Endometrium (tissue), 2 donors: ENCODE measurements around the gene PLEKHG5.
"Not testable (repeated sequence)": the region's sequence is repeated elsewhere in the genome, so short reads cannot be mapped to it uniquely, and the experiment has no call there.

Experiments
- FAIRE-seq: peaks from 2 replicates; lab custom pipeline; 2012; peaks lifted over from hg19 to GRCh38; lab: Jason Lieb, UNC
- donor health status: control.
- donor health status: control.

The PLEKHG5 gene

DNA sequence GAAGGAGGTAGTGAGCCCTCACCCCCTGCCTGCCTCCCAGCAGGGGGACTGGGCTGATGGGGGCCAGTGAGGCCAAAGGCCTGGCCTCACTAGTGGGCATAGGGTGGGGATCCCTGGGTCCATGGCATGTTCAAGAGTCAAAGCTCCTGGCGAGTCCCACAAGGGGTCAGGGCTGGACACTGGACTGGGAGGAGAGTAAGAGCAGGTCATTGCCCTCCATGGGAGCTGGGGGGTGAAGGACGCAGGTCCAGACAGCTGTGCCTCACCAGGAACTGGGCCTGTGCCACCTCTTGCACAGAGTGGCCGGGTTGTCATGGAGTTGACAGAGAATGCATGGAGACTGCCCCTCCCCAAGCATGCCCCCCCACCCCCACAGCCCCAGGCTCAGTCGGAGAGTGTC, 45.5 kb downstream of the PLEKHG5 start:
- FAIRE-seq = not testable (repeated sequence)

DNA sequence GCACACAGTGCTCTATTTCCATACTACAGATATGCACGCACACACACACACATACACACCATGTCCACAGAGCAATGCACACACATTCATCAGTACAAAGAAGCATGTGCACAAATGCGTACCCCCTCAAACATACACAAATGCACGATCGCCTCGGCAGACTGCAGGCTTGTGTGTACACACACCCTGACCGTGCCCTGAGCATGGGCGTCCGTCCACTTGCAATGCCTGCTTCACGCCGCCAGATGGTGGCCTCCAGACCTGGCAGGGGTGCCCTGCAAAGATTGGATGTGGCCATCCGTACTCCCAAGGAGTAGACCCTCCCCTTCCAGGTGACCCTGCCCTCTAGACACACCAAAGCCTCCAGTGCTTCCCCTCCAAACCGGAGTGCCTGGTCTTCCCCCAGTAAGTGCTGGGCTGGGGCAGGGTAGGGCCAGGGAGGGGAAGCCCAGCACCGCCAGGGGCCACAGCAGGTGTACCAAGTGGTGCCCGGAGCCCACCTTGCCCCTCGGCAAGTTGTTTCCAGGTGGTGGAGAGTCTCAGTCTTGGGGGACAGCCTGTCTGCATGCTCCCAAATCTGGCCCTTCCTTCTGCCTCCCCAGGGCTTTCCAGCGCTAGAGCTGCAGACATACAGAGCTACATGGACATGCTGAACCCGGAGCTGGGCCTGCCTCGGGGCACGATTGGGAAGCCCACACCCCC, 46.3 kb downstream of the PLEKHG5 start:
- no peak for FAIRE-seq

DNA sequence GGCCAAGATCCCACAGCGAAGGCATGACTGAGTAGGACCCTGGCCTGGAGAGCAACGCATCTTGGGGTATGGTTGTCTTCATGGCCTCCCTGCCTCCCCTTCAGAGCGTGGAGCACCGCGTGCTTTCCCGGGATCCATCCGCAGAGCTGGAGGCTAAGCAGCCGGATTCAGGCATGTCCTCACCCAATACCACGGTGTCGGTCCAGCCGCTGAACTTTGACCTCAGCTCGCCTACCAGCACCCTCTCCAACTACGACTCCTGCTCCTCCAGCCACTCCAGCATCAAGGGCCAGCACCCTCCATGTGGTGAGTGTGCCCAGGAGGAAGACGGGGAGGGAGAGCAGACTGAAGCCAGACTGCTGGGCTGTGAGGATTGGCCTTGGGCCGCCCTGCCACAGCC, 47.1 kb downstream of the PLEKHG5 start:
- FAIRE-seq = no peak

DNA sequence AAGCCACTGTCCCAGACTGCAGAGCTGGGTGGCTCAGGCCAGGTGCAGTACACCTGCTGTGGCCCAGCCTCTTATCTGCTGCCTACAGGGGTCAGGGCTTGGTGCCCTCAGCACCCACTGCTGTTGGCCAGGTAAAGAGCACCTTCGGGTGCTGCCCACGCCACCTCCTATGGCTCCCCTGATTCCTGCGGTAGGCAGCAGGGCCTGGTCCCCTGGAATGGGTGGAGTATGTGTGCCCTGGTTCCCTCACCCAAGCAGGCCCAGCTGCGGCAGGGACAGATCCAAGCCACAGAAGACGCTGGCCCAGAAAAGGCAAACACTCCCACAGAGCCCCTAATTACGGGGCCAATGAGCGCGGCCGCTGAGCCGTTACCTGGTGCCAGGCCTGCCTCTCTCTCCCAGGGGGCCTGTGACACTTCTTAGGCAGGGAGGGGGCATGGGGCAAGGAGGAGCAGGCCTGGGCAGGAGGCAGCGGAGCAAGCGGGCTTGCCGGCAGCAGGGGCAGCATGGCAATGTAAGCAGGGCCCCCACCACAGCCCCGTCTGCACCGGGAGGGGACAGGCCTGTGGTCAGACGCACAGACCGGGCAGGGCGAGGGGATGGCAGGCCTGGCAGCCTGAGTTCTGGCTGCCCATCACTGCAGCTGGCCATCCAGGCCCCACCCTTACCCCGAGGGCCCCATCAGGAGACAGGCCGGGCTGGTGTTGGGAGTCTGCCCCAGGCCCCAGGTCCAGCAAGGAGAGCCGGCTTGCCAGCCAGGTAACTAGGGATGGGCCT, 47.9 kb downstream of the PLEKHG5 start:
- FAIRE-seq = no peak

DNA sequence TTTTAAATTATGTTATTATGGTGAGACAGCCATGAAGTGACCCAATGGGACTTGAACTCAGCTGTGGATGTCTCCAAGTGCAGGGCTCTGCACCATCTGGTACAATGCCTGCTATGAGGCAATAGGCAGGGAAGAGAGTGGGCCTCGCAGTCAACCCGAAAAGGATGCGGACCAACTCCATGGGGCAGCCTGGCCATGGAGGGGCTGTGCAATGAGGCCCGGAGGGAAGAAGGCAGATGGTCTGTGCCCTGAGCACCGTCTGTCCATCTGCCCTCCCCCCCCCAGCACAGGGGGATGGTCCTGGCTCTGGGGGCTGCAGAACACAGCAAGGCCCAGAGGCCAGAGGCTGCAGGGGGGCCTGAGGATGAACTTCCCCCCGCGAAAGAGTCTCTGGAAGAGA, 49.9 kb downstream of the PLEKHG5 start:
- FAIRE-seq = no peak

DNA sequence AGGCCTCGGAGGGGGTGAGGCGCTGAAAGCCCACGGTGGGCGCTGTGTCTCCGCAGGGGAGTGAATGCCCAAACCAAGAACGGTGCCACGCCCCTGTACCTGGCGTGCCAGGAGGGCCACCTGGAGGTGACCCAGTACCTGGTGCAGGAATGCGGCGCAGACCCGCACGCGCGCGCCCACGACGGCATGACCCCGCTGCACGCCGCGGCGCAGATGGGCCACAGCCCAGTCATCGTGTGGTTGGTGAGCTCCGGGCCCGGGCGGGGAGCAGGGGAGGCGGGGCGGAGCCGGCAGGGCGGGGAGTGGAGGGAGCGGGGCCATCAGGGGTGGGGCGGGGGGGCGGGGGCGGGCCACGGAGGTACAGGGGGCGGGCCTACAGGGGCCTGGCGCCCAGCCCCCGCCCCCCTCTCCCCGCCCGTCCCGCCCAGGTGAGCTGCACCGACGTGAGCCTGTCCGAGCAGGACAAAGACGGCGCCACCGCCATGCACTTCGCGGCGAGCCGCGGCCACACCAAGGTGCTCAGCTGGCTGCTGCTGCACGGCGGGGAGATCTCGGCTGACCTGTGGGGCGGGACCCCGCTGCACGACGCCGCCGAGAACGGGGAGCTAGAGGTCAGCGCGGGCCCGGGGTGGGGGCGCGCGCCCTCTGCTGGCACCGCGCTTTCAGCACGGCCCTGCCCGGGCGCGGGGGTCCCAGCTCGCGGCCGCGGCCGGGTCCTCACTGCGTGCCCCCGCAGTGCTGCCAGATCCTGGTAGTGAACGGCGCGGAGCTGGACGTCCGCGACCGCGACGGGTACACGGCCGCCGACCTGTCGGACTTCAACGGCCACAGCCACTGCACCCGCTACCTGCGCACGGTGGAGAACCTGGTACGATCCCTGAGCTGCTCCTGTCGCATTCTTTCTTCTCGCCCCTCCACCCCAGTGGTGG, 51.0 kb downstream of the PLEKHG5 start:
- FAIRE-seq = no peak

DNA sequence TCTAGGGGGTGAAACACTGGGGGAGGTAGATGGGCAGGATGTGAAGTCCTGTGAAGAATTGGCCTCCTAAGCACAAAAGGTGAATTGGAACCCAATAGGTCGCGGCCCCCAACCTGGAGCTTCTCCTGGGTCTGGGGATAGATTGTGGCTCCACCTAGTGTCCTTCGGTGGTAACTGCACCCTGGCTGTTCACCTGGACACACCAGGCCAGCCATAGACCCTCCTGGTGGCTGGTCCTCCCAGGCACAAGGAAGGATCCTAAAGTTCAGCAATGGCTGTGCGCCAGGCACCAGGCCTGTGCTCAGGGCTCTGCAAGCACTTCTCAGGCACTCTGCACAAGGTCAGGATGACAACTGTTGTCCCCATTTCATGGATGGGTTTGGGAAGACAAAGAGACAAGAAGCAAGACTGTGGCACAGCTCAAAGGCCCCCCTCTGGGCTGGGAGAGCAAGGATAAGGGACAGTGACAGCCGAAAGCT, 53.4 kb downstream of the PLEKHG5 start:
- no peak for FAIRE-seq

DNA sequence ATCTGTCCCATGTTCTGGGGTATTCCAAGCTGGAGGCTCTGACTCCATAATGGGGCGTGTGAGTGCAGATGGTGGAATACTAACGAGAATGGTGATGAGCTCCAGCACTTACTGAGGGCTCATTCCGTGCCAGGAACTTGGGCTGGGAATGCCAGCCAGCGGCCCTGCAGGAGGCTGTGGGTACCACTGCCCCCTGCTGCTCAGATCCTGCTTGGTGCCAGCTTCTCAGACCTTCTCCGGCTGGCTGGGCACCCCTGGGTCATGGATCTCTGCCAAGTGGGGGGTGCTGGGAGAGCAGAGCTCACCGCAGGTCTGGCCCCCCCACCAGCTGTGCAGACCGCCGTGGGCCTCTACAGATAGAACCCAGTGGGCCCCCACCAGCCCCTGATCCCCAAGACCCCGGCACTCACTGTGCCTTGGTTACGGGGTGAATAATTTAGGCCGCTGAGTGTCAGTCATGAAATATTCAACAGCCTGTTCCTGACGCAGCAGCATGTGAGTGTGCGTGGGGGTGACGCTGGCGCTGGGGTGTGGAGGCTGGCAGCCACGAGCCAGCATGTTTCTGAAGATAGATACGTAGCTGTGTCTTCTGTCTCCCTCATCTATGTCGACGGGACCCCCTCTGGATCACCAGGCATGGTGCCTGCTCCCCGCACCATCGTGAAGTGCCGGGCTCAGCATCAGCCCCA, 54.3 kb downstream of the PLEKHG5 start:
- FAIRE-seq = not testable (repeated sequence)

DNA sequence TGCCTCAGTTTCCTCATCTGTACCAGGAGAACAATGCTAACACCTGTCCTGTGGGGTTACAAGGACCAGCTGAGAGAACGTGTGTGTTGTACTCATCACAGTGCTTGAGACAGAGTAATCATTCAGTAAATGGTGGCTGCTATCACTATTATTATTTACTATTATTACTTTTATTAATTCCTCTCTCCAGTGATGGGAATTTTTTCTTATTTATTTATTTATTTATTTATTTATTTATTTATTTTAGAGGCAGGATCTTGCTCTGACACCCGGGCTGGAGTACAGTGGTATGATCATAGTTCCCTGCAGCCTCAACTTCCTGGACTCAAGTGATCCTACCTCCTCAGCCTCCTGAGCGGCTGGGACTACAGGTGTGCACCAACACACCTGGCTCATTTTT, 55.2 kb downstream of the PLEKHG5 start:
- not testable (repeated sequence) for FAIRE-seq

DNA sequence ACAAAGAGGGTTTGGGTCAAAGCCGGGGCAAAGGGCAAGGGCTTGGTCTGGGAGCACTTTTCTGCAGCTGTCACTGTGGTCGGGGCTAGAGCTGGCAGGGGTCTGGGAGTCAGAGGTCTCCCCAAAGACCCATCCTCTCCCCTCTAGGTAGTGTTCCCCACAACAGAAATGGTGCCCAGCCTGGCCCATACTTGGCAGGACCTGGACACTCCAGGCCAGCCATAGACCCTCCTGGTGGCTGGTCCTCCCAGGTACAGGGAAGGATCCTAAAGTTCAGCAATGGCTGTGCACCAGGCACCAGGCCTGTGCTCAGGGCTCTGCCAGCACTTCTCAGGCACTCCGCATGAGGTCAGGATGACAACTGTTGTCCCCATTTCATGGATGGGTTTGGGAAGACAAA, 55.9 kb downstream of the PLEKHG5 start:
- FAIRE-seq = no peak

DNA sequence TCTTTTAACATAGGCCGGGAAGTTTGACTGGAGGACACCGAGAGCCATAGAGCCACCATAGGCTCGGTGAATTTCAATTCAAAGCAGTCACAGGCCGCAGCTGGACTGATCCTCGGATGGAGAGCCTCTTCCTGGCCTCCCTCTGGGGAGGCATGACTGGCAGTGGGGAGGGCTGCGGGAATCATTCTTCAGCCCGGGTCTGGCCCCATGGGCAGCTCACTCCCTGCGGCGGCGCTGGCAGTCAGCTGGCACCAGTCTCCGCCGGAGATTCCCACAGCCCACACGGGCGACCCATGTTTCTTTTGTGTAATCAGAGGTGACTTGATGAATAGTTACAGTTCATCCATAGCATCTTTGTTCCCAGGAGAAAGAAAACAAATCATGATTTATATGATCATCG, 56.3 kb downstream of the PLEKHG5 start:
- FAIRE-seq = no peak

DNA sequence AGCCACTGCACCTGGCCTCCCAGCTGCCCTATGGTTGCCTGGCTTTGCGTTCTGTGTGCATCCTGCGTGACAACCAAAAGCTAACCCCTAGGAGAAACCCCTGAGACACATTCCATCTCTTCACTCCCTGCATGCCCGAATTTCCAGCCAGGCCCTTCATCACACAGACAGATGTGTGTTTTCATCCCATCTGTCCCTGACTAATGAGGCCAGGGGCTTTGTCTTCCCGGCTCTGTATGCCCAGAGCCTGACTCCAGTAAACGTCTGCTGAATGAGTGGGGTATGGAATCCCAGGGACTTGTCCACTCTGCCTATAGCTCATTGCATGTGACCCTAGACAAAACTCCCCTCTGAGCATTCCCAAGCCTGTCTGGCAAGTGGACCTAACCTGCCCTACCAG, 57.3 kb downstream of the PLEKHG5 start:
- no peak for FAIRE-seq

DNA sequence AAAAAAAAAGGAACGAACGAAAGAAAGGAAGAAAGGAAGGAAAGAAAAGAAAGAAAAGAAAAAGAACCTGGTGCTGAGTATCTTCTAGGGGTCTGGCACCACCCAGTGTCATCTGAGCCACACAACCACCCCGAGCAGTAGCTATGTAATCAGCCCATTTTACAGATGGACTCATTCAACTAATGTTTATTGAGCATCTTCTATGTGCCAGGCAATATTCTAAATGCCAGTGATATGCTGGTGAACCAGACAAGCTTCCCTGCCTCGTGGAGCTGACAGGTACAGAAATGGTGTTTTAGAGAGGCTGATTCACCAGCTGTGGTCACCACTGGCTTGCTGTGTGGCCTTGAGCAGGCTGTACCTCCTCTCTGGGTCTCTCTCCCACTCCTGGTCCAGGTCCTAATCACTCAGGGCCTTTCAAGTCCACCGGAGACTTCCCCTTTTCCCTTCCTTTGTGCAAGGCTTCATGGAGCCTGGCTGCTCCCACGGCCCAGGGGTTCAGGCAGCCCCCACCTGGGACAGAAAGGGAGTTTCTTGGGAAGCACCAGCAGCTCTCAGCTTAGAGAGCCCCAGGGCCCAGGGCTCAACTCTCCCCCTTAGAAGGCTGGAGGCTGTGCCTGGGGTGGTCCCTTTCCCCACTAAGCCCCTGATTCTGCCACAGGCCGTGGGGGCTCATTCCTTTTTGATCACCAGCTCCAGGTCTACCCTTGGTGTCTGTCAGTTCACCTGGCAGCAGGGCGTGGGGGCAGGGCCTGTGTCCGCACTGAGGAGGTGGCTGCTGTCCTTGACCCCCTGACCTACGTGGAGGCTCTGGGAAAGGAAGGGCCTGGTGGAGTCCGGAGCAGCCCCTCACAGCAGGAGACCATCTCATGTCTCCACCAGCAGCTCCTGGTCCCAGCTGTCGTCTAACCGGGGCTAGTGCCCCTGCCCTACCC, 59.6 kb downstream of the PLEKHG5 start:
- not testable (repeated sequence) for FAIRE-seq

DNA sequence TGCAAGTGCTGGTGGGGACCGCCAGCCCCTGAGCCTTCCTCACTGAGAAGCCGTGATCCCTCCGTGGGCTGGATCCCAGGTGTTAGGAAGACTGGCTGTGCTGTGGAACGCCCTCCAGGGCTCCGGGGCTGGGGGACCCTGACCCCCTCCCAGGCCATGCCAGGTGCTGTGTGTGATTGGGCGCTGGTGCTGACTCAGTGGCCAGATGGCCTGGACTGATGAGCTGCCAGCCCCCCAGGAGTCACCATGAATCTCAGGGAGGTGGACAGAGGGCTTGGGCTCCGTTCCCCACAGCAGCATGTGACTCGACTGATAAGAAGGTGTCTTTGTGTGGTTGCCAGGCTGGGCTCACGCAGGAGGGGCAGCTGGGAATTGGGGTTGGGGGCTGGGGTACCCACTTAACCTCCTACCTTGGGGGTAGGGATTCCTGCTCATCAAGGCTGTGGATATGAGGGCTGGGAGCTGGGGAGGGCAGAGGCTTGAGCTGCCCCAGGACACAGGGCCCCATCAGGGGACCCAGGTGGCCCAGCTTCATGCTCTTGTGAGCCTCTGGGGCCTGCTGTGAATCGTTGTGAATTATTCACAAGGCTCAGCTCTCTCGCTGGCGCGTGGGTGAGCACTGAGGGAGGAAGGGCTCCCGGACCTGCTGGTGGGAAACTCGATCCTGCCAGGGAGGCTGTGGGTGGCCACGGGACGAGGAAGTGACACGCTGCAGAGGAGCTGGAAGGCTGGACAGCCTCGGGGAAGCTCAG, 61.6 kb downstream of the PLEKHG5 start:
- not testable (repeated sequence) for FAIRE-seq

DNA sequence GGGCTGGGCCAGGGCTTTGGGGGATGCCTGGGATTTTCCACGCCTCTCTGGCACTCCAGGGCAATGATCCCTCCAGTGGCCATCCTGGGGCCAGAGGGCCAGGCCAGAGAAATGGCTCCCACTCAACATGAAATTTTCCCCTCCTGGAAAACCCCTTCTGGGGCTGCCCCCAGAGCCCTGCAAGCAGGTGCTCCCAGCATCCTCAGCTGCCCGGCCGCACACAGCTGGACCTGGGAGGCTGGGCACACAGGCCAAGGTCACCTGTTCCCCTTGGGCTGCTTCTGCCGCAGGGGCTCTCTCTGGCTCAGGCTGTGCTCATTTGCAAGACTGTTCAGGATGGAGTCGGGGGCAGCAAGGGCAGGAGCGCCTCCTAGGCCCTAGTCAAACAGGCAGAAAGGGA, 63.0 kb downstream of the PLEKHG5 start:
- FAIRE-seq = not testable (repeated sequence)

DNA sequence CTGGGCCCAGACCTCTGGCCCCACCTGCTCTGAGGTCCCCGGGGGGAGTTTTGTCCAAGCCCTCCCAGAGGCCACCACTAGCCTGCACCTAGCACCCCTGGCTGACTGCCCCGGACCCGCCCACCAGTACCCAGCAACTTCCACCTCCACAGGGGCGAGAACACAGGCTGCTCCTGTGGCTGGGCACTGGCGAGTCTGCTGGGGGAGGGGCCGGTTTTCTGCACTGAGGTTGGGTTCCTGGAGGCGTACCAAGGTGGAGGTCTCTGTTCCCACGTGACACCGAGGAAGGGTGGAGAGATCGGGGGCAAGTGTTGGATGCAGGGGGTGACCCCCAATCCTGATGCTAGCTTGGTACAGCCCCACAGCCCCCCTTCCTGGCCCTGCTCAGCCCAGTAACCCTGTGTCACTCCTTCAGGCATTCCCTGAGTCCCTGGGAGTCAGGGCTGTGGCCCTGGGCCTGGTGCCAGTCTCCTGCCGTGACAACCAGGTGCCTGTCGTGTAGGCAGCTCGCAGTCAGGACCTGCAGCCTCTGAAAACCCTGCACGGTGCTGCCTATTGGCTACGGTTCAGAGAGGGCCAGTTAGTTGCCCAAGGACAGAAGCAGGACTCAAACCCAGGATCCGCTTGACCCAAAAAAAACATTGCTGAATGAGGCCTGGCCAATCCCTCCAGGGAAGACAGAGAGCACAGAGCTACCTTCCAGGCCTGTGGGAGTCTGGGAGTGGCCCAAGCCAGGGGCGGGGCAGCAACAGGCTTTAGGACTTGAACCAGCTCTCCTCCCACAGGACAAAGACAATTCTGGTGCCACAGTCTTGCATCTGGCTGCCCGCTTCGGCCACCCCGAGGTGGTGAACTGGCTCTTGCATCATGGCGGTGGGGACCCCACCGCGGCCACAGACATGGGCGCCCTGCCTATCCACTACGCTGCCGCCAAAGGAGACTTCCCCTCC, 63.8 kb downstream of the PLEKHG5 start:
- FAIRE-seq = no peak

DNA sequence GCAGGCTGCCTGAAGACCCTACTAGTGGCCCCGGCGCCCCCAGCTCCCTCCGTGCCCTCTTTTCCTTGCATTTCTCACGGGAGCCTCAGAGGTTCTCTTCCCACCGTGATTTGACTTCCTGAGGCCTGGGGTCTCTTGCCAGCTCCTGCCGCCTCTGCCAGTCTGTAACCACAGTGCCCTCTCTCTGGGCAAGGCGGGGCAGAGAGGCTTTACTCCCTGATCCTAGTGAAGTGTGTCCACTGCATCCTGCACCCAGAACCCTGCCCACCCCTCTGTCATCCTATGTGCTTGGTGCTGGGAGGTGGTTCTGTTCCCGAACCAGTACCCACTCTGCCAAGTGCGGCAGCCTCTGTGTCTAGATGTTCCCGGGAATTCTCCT, 64.5 kb downstream of the PLEKHG5 start:
- FAIRE-seq = no peak

DNA sequence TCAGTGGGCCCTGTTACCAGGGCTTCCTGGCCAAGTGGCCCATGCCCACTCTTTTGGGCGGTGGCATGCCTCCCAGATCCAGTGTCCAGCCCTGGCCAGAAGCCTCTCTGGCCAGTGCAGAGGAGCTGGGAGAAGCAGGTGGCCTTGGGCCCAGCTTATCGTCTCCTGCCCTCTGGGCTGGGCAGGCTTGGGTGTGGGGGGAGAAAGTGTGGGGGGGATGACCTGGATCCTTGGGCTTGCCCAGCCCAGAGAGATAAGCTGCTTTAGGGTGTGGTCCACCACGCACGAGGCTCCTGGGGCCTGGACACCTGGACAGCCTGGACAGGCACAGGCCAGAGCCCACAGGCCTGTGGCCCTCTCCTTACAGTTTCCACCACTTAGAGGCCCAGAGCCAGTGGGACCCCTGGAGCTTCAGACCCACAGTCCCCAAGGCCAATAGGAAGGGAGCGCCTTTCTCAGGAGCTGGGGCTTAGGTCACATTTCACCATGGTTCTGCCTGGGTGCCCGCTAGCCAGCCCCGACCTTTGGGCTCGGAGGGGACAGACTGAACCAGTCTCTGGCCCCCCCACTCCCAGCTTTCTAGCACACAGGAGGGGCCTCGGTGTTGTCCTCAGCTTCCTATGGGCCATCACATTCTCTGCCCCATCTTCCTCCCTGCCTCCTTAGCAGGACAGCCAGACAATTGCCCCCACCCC, 65.0 kb downstream of the PLEKHG5 start:
- no peak for FAIRE-seq
